Activated T-helper 1 cell treated with anti-CD3 and anti-CD28 coated beads, Interleukin-2, amount 50 U/mL, for 16 hours (primary cell): Measurements from ENCODE around the gene SPCS3.
"Not testable (repeated sequence)": the region's sequence is repeated elsewhere in the genome, so short reads cannot be mapped to it uniquely, and the experiment has no call there.

ENCODE experiments used
- DNase-seq, 2 donors: peaks; one replicate each; pipeline ENCODE4 v3.0.0-alpha.2; 2020; ENCODE audit warnings: low read depth in 1 of 2, low spot score in 1 of 2

Gene SPCS3

GRCh38 chr4:176345346-176345745 lies 25.6 kb downstream of the SPCS3 start:
- not testable (repeated sequence) for DNase-seq

DNA sequence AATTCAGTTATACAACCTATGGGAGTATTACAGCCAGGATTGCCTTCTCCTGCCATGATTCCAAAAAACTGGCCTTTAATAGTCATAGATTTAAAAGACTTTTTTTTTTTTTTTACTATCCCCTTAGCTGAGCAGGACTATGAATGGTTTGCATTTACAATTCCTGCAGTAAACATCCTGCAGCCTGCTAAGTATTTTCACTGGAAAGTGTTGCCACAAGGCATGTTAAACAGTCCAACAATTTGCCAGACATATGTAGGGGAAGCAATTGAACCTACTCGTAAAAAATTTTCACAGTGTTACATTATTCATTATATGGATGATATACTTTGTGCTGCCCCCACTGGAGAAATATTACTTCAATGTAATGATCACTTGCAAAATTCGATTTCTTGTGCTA lies 27.1 kb downstream of the SPCS3 start:
- not testable (repeated sequence) for DNase-seq

GRCh38 chr4:176350671-176351070 lies 30.9 kb downstream of the SPCS3 start:
- DNase-seq, result no peak

GRCh38 chr4:176354884-176355283 lies 35.1 kb downstream of the SPCS3 start:
- no peak for DNase-seq

DNA sequence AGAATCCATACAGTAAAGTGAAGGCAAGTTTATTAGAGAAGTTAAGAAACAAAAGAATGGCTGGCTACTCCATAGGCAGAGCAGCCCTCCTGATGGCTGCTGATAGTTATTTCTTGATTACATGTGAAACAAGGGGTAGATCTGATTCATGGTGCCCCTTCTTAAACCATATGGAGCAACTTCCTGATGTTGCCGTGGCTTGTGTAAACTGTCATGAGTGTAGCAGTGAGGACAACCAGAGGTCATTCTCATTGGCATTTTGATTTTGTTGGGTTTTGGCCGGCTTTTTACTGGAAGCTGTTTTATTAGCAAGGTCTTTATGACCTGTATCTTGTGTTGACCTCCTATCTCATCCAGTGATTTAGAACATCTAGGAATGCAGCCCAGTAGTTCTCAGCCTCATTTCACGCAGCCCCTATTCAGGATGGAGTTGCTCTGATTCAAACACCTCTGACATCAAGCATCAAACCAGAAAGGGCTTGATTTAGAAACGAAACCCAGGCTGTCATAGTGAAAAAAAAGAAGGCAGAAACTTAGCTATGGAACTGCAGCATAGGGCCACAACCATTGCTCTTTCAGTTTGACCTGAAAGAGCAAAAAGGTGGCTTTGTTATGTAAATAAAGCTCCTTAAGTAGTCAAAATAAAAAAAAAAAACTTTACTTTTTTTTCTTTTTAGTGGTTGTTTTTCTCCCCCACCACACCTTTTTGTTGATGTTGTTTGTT lies 37.8 kb downstream of the SPCS3 start:
- DNase-seq, result no peak

DNA sequence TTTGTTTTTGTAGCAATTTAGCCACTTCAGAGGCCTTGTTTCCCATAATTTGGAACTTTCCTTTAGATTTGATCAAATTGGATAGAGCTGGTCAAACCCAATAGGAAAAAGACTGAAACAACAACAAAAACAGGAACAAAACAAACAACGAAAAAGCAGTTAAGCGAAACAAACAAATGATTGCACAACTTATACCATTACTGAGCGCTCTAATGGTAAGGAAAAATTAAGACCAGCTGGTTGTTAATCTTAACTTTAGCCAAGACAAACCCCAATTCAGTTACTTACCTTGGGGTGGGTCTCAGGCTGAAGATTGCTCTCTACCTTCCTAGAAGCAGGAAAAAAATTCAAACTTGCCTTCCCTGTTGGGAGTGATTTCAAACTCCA lies 38.3 kb downstream of the SPCS3 start:
- DNase-seq, result no peak

GRCh38 chr4:176359590-176359989 lies 39.8 kb downstream of the SPCS3 start:
- DNase-seq, result no peak

DNA sequence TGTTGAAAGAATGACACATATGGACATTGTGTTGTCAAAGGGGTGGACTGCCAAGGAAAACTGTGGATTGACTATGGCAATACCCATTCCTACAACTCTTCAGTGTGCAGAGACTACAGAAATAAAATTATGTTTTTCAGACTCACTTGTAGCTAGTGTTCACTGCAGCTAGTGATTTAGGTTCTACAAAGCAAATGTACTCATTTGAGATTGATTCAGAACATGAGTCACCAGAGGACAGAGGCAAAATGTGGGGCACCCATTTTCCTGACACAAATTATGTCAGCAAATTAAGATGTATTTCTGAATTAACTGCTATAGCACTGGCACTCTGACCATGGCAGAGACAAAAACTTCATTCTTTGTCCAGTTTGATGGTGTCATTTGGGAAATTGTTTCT lies 40.7 kb downstream of the SPCS3 start:
- no peak for DNase-seq

GRCh38 chr4:176363072-176363471 lies 43.3 kb downstream of the SPCS3 start:
- DNase-seq, result no peak

DNA sequence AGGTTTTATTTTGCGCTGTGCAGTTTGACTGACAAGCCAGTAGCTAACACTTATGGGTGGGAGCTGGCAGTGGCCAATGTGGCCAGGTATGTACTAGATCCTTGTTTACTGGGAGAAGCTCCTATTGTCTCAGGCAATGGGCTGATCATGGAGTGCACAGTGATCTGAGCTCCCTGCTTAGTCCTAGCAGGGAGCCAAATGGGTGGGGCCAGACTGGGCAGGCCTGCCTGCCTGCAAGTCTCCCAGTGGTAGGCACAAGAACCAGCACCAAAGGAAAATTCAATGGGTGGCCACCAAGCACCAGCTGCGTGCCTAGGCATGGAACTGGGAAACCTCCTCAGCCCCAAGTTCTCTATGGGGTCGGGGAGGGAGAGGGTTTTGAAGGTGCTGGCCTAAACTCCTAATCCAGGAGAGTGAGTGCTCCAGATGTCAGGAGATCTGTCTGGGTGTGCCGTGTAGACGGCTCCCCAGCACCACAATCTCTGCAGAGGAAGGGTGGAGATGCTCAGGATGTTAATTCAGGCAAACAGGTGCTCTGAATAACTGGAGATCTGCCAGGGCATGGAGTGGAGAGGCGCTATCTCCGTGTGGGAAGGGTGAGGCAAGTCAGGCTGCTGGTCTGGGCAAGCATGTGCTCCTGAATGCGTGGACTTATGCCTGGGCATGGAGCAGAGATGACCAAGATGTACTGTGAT lies 48.2 kb downstream of the SPCS3 start:
- DNase-seq, result no peak

- DNase-seq, result no peak
Observed at GRCh38 chr4:176376032-176376614, 56.4 kb downstream of the SPCS3 start.

GRCh38 chr4:176377780-176378179 lies 58.0 kb downstream of the SPCS3 start:
- no peak for DNase-seq

GRCh38 chr4:176380352-176381157 lies 60.8 kb downstream of the SPCS3 start:
- DNase-seq, result no peak
